Esophagus muscularis mucosa (tissue), 4 donors: Measurements from ENCODE around the gene SEPTIN3. TPM values are rescaled to one million over a fixed set of nuclear protein-coding genes. Genes with fewer than 3 reads are reported as not detected.

Experiments used
- total RNA-seq, 4 donors: library from RNA; depleted of rRNA; stranded (reverse); fragments of >200 nt; gene quantifications; one replicate each; pipeline versions ENCODE4 v1.1.0 to v1.2.1, GENCODE V29; 2016

SEPTIN3 gene
- total RNA-seq, 4 donors from 2014 or later = under 0.01 to 0.50 (median 0.36) TPM

Other genes starting within 250 kb of the SEPTIN3 start
- gene CCDC134, start 168.8 kb upstream of the SEPTIN3 start, total RNA-seq = 10 to 100 TPM in 1 of 4 donors, 1 to 10 TPM in 3; 7.0 to 10.8 (median 8.7) TPM
- 10 to 100 TPM; 56.4 to 97.7 (median 57.2) TPM for gene SREBF2, start 136.3 kb upstream of the SEPTIN3 start, total RNA-seq
- gene SHISA8, start 54.4 kb upstream of the SEPTIN3 start, total RNA-seq = under 1 TPM in 1 of 4 donors, not detected in 3; 0.83 TPM
- under 1 TPM in 2 of 4 donors, not detected in 2; 0.17 to 0.33 TPM for gene TNFRSF13C, start 42.6 kb upstream of the SEPTIN3 start, total RNA-seq
- not detected for gene CENPM, start 22.3 kb upstream of the SEPTIN3 start, total RNA-seq
- gene WBP2NL, start 29.3 kb downstream of the SEPTIN3 start, total RNA-seq = 1 to 10 TPM in 1 of 4 donors, under 1 TPM in 2, not detected in 1; 0.33 to 1.0 (median 0.45) TPM
- gene NAGA, start 101.4 kb downstream of the SEPTIN3 start, total RNA-seq = 10 to 100 TPM; 26.2 to 40.9 (median 33.7) TPM
- 10 to 100 TPM; 16.6 to 34.6 (median 25.4) TPM for gene PHETA2, start 104.8 kb downstream of the SEPTIN3 start, total RNA-seq
- gene SMDT1, start 110.3 kb downstream of the SEPTIN3 start, total RNA-seq = 10 to 100 TPM; 18.9 to 32.7 (median 22.1) TPM
- gene NDUFA6, start 121.3 kb downstream of the SEPTIN3 start, total RNA-seq = 10 to 100 TPM; 54.0 to 90.9 (median 75.8) TPM
- gene CYP2D6, start 161.4 kb downstream of the SEPTIN3 start, total RNA-seq = under 1 TPM in 2 of 4 donors, not detected in 2; 0.42 to 0.52 TPM